Measurements from ENCODE around the gene SFXN3. TPM values are rescaled to one million over a fixed set of nuclear protein-coding genes. Genes with fewer than 3 reads are reported as not detected.

SFXN3 gene
- total RNA-seq, 1 experiment from 2014 or later, result 2.8 TPM

DNA sequence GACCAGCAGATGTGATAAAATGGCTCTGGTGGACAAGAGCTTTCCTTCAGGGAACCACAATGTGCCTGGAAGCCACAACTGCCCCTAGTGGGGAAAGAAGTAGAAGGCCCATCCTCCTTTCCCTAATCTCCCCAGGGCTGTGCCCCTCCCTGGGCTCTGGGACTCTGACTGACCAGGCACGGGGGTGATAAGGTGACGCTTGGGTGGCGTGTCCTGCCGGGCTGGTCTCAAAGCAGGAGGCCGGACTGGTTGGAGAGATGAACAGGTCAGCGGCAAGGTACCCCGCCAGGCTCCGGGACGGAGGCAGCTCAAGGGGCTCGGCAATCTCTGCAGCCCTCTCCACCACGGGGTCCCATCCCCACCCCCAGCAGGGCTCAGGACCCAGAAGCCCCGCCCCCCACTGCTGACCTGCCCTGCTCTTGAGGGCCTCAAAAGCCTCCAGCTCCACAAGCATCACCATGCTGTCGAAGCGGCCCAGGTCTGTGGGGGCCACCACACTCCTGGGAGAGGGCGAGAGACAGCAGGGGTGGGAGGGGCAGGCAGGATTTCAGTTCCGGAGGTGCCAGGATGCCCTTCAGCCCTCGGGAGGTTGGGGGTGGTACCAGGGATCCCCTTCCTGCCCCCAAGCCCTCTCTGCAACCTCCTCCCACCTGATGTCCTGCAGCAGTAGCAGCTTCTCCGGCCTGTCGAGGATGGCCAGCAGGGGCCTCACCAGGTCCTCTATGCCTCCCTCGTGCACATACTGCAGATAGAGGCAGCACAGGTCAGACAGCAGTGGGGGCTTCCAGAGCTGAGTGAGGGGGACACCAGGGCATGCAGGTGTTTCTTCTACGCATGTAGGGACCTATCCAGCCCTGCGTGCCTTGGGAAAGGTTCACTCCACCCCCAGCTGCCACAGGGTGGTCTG is 19.3 kb upstream of the SFXN3 start:
- no CpG with 5 or more reads among the region's 22 CpGs for WGBS (ENCODE audit: extremely low coverage, insufficient read length, low lambda C conversion rate)
- H3K27me3 Mint-ChIP-seq (ENCODE audit: low read depth), result peaks cover 31% of the 10 kb centered on the region
- TF ChIP-seq, protein P1, sequence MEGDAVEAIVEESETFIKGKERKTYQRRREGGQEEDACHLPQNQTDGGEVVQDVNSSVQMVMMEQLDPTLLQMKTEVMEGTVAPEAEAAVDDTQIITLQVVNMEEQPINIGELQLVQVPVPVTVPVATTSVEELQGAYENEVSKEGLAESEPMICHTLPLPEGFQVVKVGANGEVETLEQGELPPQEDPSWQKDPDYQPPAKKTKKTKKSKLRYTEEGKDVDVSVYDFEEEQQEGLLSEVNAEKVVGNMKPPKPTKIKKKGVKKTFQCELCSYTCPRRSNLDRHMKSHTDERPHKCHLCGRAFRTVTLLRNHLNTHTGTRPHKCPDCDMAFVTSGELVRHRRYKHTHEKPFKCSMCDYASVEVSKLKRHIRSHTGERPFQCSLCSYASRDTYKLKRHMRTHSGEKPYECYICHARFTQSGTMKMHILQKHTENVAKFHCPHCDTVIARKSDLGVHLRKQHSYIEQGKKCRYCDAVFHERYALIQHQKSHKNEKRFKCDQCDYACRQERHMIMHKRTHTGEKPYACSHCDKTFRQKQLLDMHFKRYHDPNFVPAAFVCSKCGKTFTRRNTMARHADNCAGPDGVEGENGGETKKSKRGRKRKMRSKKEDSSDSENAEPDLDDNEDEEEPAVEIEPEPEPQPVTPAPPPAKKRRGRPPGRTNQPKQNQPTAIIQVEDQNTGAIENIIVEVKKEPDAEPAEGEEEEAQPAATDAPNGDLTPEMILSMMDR (conservative IDR thresholded peaks at IDR 0.05), result peak; percentile 66
- no peak overlapping the region for H2AFZ ChIP-seq (ENCODE audit: low read length)
- H3K9ac ChIP-seq (ENCODE audit: extremely low read depth, insufficient read length, low read length), result no peak overlapping the region
- H2AK5ac ChIP-seq (ENCODE audit: insufficient read length, low read length), result no peak overlapping the region
- no peaks in the 10 kb centered on the region; a peak in 1 of 5 replicates for H3K9me3 Mint-ChIP-seq
- DNase-seq, result peak; percentile 67
- H2BK20ac ChIP-seq (ENCODE audit: low read depth, low read length, poor library complexity, severe bottlenecking), result no peak overlapping the region
- no peak overlapping the region for H3K27ac ChIP-seq (ENCODE audit: insufficient read length, low read depth, low read length)
- H4K20me1 ChIP-seq (ENCODE audit: control insufficient read depth, insufficient read depth, insufficient read length), result no peaks in the 10 kb centered on the region
- H3K23me2 ChIP-seq (ENCODE audit: insufficient read length, low read depth, low read length, poor library complexity, severe bottlenecking), result no peaks in the 10 kb centered on the region
- no peak overlapping the region for H3T11ph ChIP-seq (ENCODE audit: low read length)
- no peak overlapping the region for H4K8ac ChIP-seq (replicated peaks; ENCODE audit: insufficient read length, low read depth, low read length)
- H3K4me2 ChIP-seq (ENCODE audit: insufficient read depth, insufficient read length, low read length), result no peak overlapping the region
- H3K4me1 ChIP-seq (ENCODE audit: insufficient read depth, low read length), result no peaks in the 10 kb centered on the region
- no peak overlapping the region for H2BK15ac ChIP-seq (ENCODE audit: low read depth, low read length)
- H3K4ac ChIP-seq (ENCODE audit: low read depth, low read length), result no peak overlapping the region
- peaks cover 0 to 6% (median 5%) of the 10 kb centered on the region in 3 experiments; a peak in 2 of 7 replicates for H3K36me3 Mint-ChIP-seq (ENCODE audit: insufficient read depth in 1 of 3, low read depth in 3 of 3)
- H3K23ac ChIP-seq (ENCODE audit: insufficient read length, low read depth, low read length), result no peak overlapping the region
- no peak overlapping the region for H2BK120ac ChIP-seq (ENCODE audit: low read depth, low read length, poor library complexity, severe bottlenecking)
- H3K27me3 ChIP-seq (ENCODE audit: insufficient read depth, low read length), result no peaks in the 10 kb centered on the region; the same call in 1 of the 2 replicates
- H3K18ac ChIP-seq (ENCODE audit: insufficient read length, low read depth, low read length), result no peak overlapping the region
- H4K91ac ChIP-seq (ENCODE audit: insufficient read length, low read depth, low read length), result no peak overlapping the region
- no peak overlapping the region for H3K14ac ChIP-seq (ENCODE audit: insufficient read depth, low read length)
- no peaks in the 10 kb centered on the region for H3K79me1 ChIP-seq (ENCODE audit: insufficient read depth, low read depth, low read length, poor library complexity, severe bottlenecking)
- no peaks in the 10 kb centered on the region for H3K9me3 ChIP-seq (ENCODE audit: control insufficient read depth, low read depth, low read length)
- no peak overlapping the region for H4K5ac ChIP-seq (ENCODE audit: insufficient read length, low read depth, low read length)
- H2BK5ac ChIP-seq (ENCODE audit: insufficient read length, low read length), result no peak overlapping the region
- no peak overlapping the region for H3K4me3 Mint-ChIP-seq
- H3K56ac ChIP-seq (ENCODE audit: insufficient read length, low read depth, low read length), result no peak overlapping the region
- peaks cover 24 to 41% of the 10 kb centered on the region in 2 experiments for H3K4me1 Mint-ChIP-seq
- no peak overlapping the region for H2BK12ac ChIP-seq (ENCODE audit: insufficient read length, low read depth, low read length)
- H3K27ac Mint-ChIP-seq, result no peak overlapping the region
- H3K79me2 ChIP-seq (ENCODE audit: insufficient read depth, low read length), result no peaks in the 10 kb centered on the region

Measured in H9 (cell line).